Progenitor cell of endocrine pancreas (in vitro differentiated cells): Measurements from ENCODE around the gene MYO9A. TPM values are rescaled to one million over a fixed set of nuclear protein-coding genes. Genes with fewer than 3 reads are reported as not detected.

Experiments used
- DNase-seq: peaks from one replicate; pipeline ENCODE4 v3.0.0; 2021; ENCODE audit warnings: low spot score; ENCODE audit not compliant: unreplicated experiment
- H3K27ac Mint-ChIP-seq: 2 replicates; pipeline ENCODE4 v1.8.0; 2021; ENCODE audit warnings: mild to moderate bottlenecking, moderate library complexity, mixed read lengths
- H3K27me3 Mint-ChIP-seq: 2 replicates; pipeline ENCODE4 v1.8.0; 2021; ENCODE audit warnings: mixed read lengths
- H3K36me3 Mint-ChIP-seq: 2 replicates; pipeline ENCODE4 v1.8.0; 2022; ENCODE audit warnings: mixed read lengths; ENCODE audit not compliant: insufficient read depth
- H3K4me1 Mint-ChIP-seq: 2 replicates; pipeline ENCODE4 v1.8.0; 2021; ENCODE audit warnings: low read depth, mixed read lengths
- H3K4me3 Mint-ChIP-seq: 2 replicates; pipeline ENCODE4 v1.8.0; 2021; ENCODE audit warnings: low read depth, mild to moderate bottlenecking, moderate library complexity, mixed read lengths
- H3K9me3 Mint-ChIP-seq: 2 replicates; pipeline ENCODE4 v1.8.0; 2021; ENCODE audit warnings: low read depth, mixed read lengths
- CTCF ChIP-seq: fragments of 200-600 bp; sonication (generic); IDR thresholded peaks from one replicate; pipeline ENCODE4 v1.5.0; 2021; ENCODE audit warnings: antibody characterized with exemption, mild to moderate bottlenecking; ENCODE audit not compliant: unreplicated experiment
- total RNA-seq: library from RNA; stranded (reverse); gene quantifications from 2 replicates; pipeline ENCODE4 v1.2.1, GENCODE V29; 2021

The MYO9A gene
- total RNA-seq, 1 donor from 2014 or later = 32.0 TPM

DNA sequence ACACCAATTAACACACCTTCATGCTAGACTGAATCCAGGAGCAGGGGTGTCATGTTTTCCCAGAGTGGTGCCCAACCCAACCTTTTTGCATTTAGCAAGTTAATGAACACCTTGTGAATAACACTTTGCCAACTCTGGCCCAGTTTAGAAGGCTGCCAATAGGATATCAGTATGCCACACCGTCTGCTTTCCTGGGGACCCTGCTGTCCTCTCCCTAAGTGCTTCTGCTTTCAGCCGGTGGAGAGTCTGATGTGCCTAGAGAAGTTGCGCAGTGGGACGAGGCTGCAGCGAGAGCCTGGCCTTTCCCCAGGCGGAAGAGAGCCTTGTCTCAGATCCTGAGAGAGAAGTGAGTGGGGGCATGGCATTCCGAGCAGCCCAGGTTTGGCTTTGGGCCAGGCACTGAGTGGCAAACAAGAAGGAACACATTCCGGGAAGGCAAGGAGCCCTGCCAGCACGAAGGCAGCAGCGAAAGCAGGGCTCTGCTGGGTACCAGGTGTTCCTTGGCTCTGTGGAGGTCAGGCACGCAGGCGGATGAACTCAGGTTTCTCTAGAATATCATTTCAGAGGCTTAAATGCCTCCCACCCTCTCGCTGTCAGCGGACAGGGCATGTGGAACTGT, 37.2 kb upstream of the MYO9A start:
- no peak overlapping the region for H3K27ac Mint-ChIP-seq
- DNase-seq = no peak
- no peak overlapping the region for H3K4me3 Mint-ChIP-seq
- no peaks in the 10 kb centered on the region for H3K36me3 Mint-ChIP-seq
- peaks cover 4% of the 10 kb centered on the region for H3K4me1 Mint-ChIP-seq
- peaks cover 25% of the 10 kb centered on the region for H3K27me3 Mint-ChIP-seq
- H3K9me3 Mint-ChIP-seq = no peaks in the 10 kb centered on the region
- TF ChIP-seq CTCF = no peak

DNA sequence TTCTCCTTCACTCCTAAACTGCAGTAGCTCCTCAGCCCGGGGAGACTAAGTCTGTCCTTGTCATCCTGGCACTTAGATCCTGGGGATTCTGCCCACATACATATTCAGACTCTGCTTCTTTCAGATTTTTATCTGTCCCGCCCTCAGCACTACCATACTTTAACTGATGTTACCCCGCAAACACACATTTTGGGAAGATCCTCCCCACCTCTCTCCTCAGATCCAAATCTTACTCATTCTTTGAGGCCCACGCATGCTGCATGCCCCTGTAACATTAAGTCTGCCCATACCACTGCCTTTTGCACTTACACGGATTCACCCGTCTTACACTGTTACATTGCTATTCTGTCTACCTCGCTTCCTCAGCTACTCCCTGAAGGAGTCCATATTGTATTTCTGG, 36.4 kb upstream of the MYO9A start:
- DNase-seq = no peak
- Mint-ChIP-seq H3K27ac (no peak overlapping the region), H3K4me1 (peaks cover 4% of the 10 kb centered on the region), H3K4me3 (no peak overlapping the region), H3K27me3 (peaks cover 25% of the 10 kb centered on the region), H3K36me3 (no peaks in the 10 kb centered on the region), H3K9me3 (no peaks in the 10 kb centered on the region)
- no peak for TF ChIP-seq CTCF

GRCh38 chr15:72153269-72154000, 35.5 kb upstream of the MYO9A start:
- no peak for TF ChIP-seq CTCF
- Mint-ChIP-seq H3K4me1 (peaks cover 4% of the 10 kb centered on the region), H3K4me3 (no peak overlapping the region), H3K27me3 (peaks cover 31% of the 10 kb centered on the region), H3K36me3 (no peaks in the 10 kb centered on the region), H3K9me3 (no peaks in the 10 kb centered on the region), H3K27ac (no peak overlapping the region)
- no peak for DNase-seq

DNA sequence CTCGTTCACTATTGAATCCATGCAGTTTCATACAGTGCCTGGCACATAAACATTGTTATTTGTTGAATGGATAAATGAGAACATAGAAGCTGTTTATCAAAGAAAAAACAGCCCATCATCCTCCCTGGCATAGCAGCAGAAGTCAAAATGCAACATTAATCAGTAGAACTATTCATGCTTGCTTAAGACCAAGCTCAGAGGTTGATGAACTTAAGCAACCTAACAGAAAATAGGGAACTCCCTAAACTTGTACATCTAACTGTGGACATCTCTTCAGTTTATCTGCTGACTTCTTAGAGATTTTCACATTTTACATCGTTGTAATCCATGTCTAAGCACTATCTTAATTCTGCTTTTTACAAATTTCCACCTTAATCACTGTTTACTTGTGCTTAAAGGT, 29.5 kb upstream of the MYO9A start:
- no peak for TF ChIP-seq CTCF
- Mint-ChIP-seq H3K9me3 (no peaks in the 10 kb centered on the region), H3K4me3 (no peak overlapping the region), H3K4me1 (no peaks in the 10 kb centered on the region), H3K36me3 (no peaks in the 10 kb centered on the region), H3K27ac (no peak overlapping the region), H3K27me3 (peaks cover 39% of the 10 kb centered on the region)
- no peak for DNase-seq

GRCh38 chr15:72146934-72147333, 29.0 kb upstream of the MYO9A start:
- Mint-ChIP-seq H3K27ac (no peak overlapping the region), H3K9me3 (no peaks in the 10 kb centered on the region), H3K36me3 (no peaks in the 10 kb centered on the region), H3K27me3 (peaks cover 39% of the 10 kb centered on the region), H3K4me3 (no peak overlapping the region), H3K4me1 (no peaks in the 10 kb centered on the region)
- TF ChIP-seq CTCF = no peak
- DNase-seq = no peak
